H1 (cell line): ENCODE results near the gene CORO7.

Source experiments
- SUZ12 ChIP-seq: fragments of 200-600 bp; sonication (generic); IDR thresholded peaks from 2 replicates; pipeline ENCODE4 v1.6.1; 2012; ENCODE audit warnings: mild to moderate bottlenecking, inconsistent platforms, low read length, moderate library complexity, mixed read lengths
- TF ChIP-seq, protein P1 (sequence below), 3 experiments: IDR thresholded peaks; 1 replicate in 2 of 3; 2 replicates in 1 of 3; pipeline versions ENCODE4 v1.5.1 to v1.6.1; 2011; ENCODE audit warnings: low read length in 3 of 3, mild to moderate bottlenecking in 3 of 3, inconsistent platforms in 2 of 3, low read depth in 1 of 3, moderate library complexity in 1 of 3; ENCODE audit not compliant: insufficient read depth in 1 of 3; ENCODE audit errors: control extremely low read depth in 1 of 3

DNA sequence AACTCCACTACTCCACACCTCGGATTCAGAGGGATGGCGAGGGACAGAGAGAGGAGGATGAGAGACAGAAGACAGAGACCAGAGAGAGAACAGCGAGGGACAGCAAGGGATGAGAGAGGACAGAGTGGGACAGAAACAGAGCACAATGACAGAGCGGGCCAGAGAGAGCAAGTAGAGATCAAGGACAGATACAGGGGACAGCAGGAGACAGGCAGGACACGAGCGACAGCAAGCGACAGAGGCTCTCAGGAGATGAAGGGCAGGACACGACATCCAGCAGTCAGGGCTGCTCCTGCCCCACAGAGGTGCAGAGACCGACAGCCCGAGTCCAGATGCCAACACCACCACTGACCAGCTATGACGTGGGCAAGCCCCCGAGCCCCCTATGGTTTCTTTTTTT lies 14.9 kb downstream of the CORO7 start:
- no peak for TF ChIP-seq SUZ12
- TF ChIP-seq, protein P1, sequence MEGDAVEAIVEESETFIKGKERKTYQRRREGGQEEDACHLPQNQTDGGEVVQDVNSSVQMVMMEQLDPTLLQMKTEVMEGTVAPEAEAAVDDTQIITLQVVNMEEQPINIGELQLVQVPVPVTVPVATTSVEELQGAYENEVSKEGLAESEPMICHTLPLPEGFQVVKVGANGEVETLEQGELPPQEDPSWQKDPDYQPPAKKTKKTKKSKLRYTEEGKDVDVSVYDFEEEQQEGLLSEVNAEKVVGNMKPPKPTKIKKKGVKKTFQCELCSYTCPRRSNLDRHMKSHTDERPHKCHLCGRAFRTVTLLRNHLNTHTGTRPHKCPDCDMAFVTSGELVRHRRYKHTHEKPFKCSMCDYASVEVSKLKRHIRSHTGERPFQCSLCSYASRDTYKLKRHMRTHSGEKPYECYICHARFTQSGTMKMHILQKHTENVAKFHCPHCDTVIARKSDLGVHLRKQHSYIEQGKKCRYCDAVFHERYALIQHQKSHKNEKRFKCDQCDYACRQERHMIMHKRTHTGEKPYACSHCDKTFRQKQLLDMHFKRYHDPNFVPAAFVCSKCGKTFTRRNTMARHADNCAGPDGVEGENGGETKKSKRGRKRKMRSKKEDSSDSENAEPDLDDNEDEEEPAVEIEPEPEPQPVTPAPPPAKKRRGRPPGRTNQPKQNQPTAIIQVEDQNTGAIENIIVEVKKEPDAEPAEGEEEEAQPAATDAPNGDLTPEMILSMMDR (IDR thresholded peaks at IDR 0.05; ENCODE audit: control extremely low read depth in 1 of 3, insufficient read depth in 1 of 3, low read depth in 1 of 3, low read length in 3 of 3) = no peak
